Left ventricle myocardium inferior (tissue), 1 donor: Measurements from ENCODE around the gene TRAPPC2. TPM values are rescaled to one million over a fixed set of nuclear protein-coding genes. Genes with fewer than 3 reads are reported as not detected.

Experiments
- DNase-seq: peaks from one replicate; pipeline ENCODE4 v3.0.0-alpha.2; 2020
- H3K27ac ChIP-seq: fragments of 200-600 bp; replicated peaks from 2 replicates; pipeline ENCODE4 v1.8.0; 2021
- H3K27me3 ChIP-seq: fragments of 200-600 bp; 2 replicates; pipeline ENCODE4 v1.8.0; 2021; ENCODE audit warnings: low read depth
- H3K36me3 ChIP-seq: fragments of 200-600 bp; 2 replicates; pipeline ENCODE4 v1.8.0; 2021
- H3K4me1 ChIP-seq: fragments of 200-600 bp; 2 replicates; pipeline ENCODE4 v1.8.0; 2021
- H3K4me3 ChIP-seq: fragments of 200-600 bp; 2 replicates; pipeline ENCODE4 v1.8.0; 2021; ENCODE audit warnings: mild to moderate bottlenecking, moderate library complexity
- H3K9me3 ChIP-seq: fragments of 200-600 bp; replicated peaks from 2 replicates; pipeline ENCODE4 v1.8.0; 2021
- intact Hi-C: fragments of 100-400 bp; cut with micrococcal nuclease; formaldehyde crosslinking; loops from one replicate; pipeline ENCODE4 v1.11.0; 2022
- total RNA-seq: library from RNA; stranded (reverse); fragmentation: NEBNext Ultra II Directional; extraction: Animal tissue kit (Norgen Biotek cat#: 25700); gene quantifications from one replicate; pipeline ENCODE4 v1.2.1, GENCODE V29; 2021
- TF ChIP-seq, protein P1 (sequence below): fragments of 200-600 bp; IDR thresholded peaks from 2 replicates; pipeline ENCODE4 v1.8.0; 2021; ENCODE audit warnings: antibody characterized with exemption, mild to moderate bottlenecking, borderline replicate concordance
- donor health status: DM: no; HTN: yes; CAD: no; lungs with severe emphysema.

The TRAPPC2 gene
- total RNA-seq, 1 donor from 2014 or later: 7.2 TPM

DNA sequence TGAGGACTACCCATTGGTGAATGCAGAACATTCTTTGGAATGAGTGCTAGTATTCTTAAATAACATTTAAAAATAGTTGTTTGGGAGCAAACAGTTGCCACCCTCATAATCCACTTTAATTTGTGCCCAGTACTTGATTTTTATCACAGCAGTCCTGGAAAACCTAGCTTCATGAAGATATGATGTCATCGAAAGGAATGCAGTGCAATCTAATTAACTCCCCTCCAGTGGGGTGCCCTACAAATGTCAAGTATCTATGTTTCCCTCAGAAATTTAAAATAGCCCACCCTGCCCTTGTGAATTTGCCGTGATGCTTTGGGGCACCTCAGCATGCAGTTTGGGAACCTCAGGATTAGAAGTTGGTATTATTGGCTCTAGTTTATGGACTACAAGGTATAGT lies 40.1 kb downstream of the TRAPPC2 start:
- no peaks in the 10 kb centered on the region for H3K36me3 ChIP-seq
- intact Hi-C loops: no loop called here
- H3K27ac ChIP-seq: no peak overlapping the region
- H3K4me1 ChIP-seq: peaks cover 76% of the 10 kb centered on the region
- DNase-seq: no peak
- no peaks in the 10 kb centered on the region for H3K9me3 ChIP-seq
- H3K4me3 ChIP-seq: no peak overlapping the region
- TF ChIP-seq, protein P1, sequence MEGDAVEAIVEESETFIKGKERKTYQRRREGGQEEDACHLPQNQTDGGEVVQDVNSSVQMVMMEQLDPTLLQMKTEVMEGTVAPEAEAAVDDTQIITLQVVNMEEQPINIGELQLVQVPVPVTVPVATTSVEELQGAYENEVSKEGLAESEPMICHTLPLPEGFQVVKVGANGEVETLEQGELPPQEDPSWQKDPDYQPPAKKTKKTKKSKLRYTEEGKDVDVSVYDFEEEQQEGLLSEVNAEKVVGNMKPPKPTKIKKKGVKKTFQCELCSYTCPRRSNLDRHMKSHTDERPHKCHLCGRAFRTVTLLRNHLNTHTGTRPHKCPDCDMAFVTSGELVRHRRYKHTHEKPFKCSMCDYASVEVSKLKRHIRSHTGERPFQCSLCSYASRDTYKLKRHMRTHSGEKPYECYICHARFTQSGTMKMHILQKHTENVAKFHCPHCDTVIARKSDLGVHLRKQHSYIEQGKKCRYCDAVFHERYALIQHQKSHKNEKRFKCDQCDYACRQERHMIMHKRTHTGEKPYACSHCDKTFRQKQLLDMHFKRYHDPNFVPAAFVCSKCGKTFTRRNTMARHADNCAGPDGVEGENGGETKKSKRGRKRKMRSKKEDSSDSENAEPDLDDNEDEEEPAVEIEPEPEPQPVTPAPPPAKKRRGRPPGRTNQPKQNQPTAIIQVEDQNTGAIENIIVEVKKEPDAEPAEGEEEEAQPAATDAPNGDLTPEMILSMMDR: no peak
- H3K27me3 ChIP-seq: no peaks in the 10 kb centered on the region

- Histone ChIP-seq H3K9me3 (no peaks in the 10 kb centered on the region), H3K36me3 (no peaks in the 10 kb centered on the region), H3K27ac (no peak overlapping the region), H3K4me3 (no peak overlapping the region), H3K27me3 (no peaks in the 10 kb centered on the region), H3K4me1 (peaks cover 69% of the 10 kb centered on the region)
- TF ChIP-seq, protein P1: no peak
- no peak for DNase-seq
- intact Hi-C loops: no loop called here
These were observed 41.0 kb downstream of the TRAPPC2 start for GRCh38 chrX:13693341-13693961.

- Histone ChIP-seq H3K27me3 (no peaks in the 10 kb centered on the region), H3K27ac (no peak overlapping the region), H3K4me3 (no peak overlapping the region), H3K36me3 (no peaks in the 10 kb centered on the region), H3K4me1 (peaks cover 65% of the 10 kb centered on the region), H3K9me3 (no peaks in the 10 kb centered on the region)
- no peak for DNase-seq
- intact Hi-C loops: no loop called here
- TF ChIP-seq, protein P1: no peak
These were observed 41.6 kb downstream of the TRAPPC2 start for GRCh38 chrX:13692771-13693231.

- Histone ChIP-seq H3K27me3 (no peaks in the 10 kb centered on the region), H3K4me3 (no peak overlapping the region), H3K4me1 (peaks cover 60% of the 10 kb centered on the region), H3K27ac (no peak overlapping the region), H3K36me3 (no peaks in the 10 kb centered on the region), H3K9me3 (no peaks in the 10 kb centered on the region)
- intact Hi-C loops: no loop called here
- TF ChIP-seq, protein P1: no peak
- DNase-seq: no peak
These were observed 42.5 kb downstream of the TRAPPC2 start for GRCh38 chrX:13691841-13692371.

DNA sequence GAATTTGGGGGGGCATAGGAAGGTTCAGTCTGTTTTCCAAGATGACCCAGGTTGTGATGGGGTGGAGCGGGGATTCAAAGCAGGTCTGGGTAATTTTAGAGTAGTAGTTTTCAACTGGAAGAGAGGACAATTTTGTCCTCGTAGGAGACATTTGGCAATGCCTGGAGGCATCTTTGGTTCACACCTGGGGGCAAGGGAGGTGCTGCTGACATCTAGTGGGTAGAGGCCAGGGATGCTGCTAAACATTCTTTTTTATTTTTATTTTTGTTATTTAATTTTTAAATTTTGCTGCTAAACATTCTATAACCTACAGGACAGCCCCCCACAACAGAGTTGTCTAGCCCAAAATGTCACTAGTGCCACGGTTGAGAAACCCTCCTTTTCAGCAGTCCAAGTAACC lies 43.6 kb downstream of the TRAPPC2 start:
- H3K9me3 ChIP-seq: no peaks in the 10 kb centered on the region
- no peak for DNase-seq
- peak overlapping the region; percentile 79 for H3K4me3 ChIP-seq
- H3K27me3 ChIP-seq: no peaks in the 10 kb centered on the region
- no peaks in the 10 kb centered on the region for H3K36me3 ChIP-seq
- H3K27ac ChIP-seq: peak overlapping the region; percentile 95
- intact Hi-C loops: no loop called here
- TF ChIP-seq, protein P1: no peak
- H3K4me1 ChIP-seq: peaks cover 56% of the 10 kb centered on the region
